NCI-H2196 (cell line): Measurements from ENCODE around the gene KCNJ5.

Source experiments
- DNase-seq: peaks from one replicate; lab custom pipeline; 2025; ENCODE audit not compliant: unreplicated experiment; lab: John Stamatoyannopoulos, UW

Gene KCNJ5

GRCh38 chr11:128955636-128956035 lies 64.5 kb downstream of the KCNJ5 start:
- DNase-seq, result no peak

- DNase-seq, result peak; percentile 76
These were observed 65.4 kb downstream of the KCNJ5 start for GRCh38 chr11:128956401-128957201.

- no peak for DNase-seq
These were observed 66.0 kb downstream of the KCNJ5 start for GRCh38 chr11:128957202-128957482.

- DNase-seq, result no peak
These were observed 70.5 kb downstream of the KCNJ5 start for GRCh38 chr11:128961645-128962044.

GRCh38 chr11:128962896-128963295 lies 71.7 kb downstream of the KCNJ5 start:
- DNase-seq, result no peak

DNA sequence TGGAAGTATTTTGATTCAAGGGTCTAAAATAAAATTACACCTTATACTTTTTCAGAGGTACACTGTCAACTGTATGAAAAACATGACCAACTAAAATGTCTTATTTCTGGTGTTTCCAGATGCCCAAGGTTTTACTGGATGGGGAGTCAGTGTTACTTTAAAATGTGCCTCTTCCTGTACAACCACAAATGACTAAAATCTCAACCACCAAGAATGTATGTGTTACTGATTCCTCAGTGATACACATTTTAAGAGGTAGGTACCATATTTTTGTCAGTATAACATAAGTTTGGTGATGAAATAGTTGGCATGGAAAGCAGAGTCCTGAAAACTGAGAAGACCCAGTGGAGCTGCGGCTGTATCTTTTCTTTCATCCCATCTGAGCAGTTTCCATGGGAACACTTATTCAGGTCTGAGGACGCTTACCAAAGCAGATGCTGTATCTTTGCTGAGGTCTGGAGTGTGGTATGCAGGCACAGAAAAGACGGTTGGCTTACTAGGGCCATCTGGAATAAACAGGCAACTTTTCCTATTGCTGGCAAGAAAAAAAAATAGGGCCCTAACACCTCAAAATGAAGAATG lies 72.7 kb downstream of the KCNJ5 start:
- peak; percentile 34 for DNase-seq

GRCh38 chr11:128964463-128964930 lies 73.3 kb downstream of the KCNJ5 start:
- peak; percentile 46 for DNase-seq

- DNase-seq, result no peak
These were observed 74.3 kb downstream of the KCNJ5 start for GRCh38 chr11:128965485-128965884.

GRCh38 chr11:128967578-128967977 lies 76.4 kb downstream of the KCNJ5 start:
- DNase-seq, result no peak

- DNase-seq, result no peak
These were observed 77.8 kb downstream of the KCNJ5 start for GRCh38 chr11:128968916-128969315.
